HUES48 (cell line): Measurements from ENCODE around the gene CACTIN.

Source experiments
- H3K27ac ChIP-seq: one replicate; pipeline ENCODE4 v1.7.0; 2013; ENCODE audit warnings: low read depth, low read length, inconsistent platforms
- H3K27me3 ChIP-seq: 2 replicates; pipeline ENCODE4 v1.6.1; 2013; ENCODE audit warnings: mild to moderate bottlenecking, low read length; ENCODE audit not compliant: control insufficient read depth, insufficient read depth
- H3K36me3 ChIP-seq: 2 replicates; pipeline ENCODE4 v1.6.1; 2013; ENCODE audit warnings: low read length; ENCODE audit not compliant: control insufficient read depth, insufficient read depth
- H3K4me1 ChIP-seq: 2 replicates; pipeline ENCODE4 v1.6.1; 2013; ENCODE audit warnings: mild to moderate bottlenecking, low read length; ENCODE audit not compliant: control insufficient read depth, insufficient read depth
- H3K4me3 ChIP-seq: 2 replicates; pipeline ENCODE4 v1.5.1; 2013; ENCODE audit warnings: mild to moderate bottlenecking, low read depth, low read length
- H3K9ac ChIP-seq: 2 replicates; pipeline ENCODE4 v1.6.1; 2013; ENCODE audit warnings: mild to moderate bottlenecking, low read depth, low read length, moderate library complexity
- H3K9me3 ChIP-seq: 2 replicates; pipeline ENCODE4 v1.6.1; 2013; ENCODE audit warnings: low read length; ENCODE audit not compliant: control insufficient read depth, insufficient read depth

CACTIN gene

GRCh38 chr19:3606174-3606689, 20.4 kb downstream of the CACTIN start:
- peaks cover 6% of the 10 kb centered on the region; the same call in 1 of the 2 replicates for H3K4me1 ChIP-seq
- peaks cover 16% of the 10 kb centered on the region for H3K27me3 ChIP-seq
- H3K27ac ChIP-seq, result no peak overlapping the region
- peaks cover 7% of the 10 kb centered on the region for H3K36me3 ChIP-seq
- H3K9me3 ChIP-seq, result no peaks in the 10 kb centered on the region
- no peak overlapping the region for H3K9ac ChIP-seq
- peak overlapping the region; percentile 58 for H3K4me3 ChIP-seq

- peaks cover 16% of the 10 kb centered on the region for H3K27me3 ChIP-seq
- no peak overlapping the region for H3K9ac ChIP-seq
- peaks cover 6% of the 10 kb centered on the region; the same call in 1 of the 2 replicates for H3K4me1 ChIP-seq
- peak overlapping the region; percentile 58; the same call in 1 of the 2 replicates for H3K4me3 ChIP-seq
- no peak overlapping the region for H3K27ac ChIP-seq
- H3K36me3 ChIP-seq, result peaks cover 3% of the 10 kb centered on the region
- no peaks in the 10 kb centered on the region for H3K9me3 ChIP-seq
These were observed 20.8 kb downstream of the CACTIN start for GRCh38 chr19:3605770-3606169.

GRCh38 chr19:3605361-3605760, 21.2 kb downstream of the CACTIN start:
- no peak overlapping the region for H3K9ac ChIP-seq
- H3K27me3 ChIP-seq, result peaks cover 16% of the 10 kb centered on the region
- no peak overlapping the region for H3K27ac ChIP-seq
- H3K4me3 ChIP-seq, result no peak overlapping the region
- no peaks in the 10 kb centered on the region for H3K36me3 ChIP-seq
- no peaks in the 10 kb centered on the region for H3K9me3 ChIP-seq
- H3K4me1 ChIP-seq, result peaks cover 6% of the 10 kb centered on the region; the same call in 1 of the 2 replicates

GRCh38 chr19:3604987-3605343, 21.6 kb downstream of the CACTIN start:
- H3K9ac ChIP-seq, result no peak overlapping the region
- no peak overlapping the region for H3K4me3 ChIP-seq
- peaks cover 6% of the 10 kb centered on the region; the same call in 1 of the 2 replicates for H3K4me1 ChIP-seq
- H3K27ac ChIP-seq, result no peak overlapping the region
- no peaks in the 10 kb centered on the region for H3K36me3 ChIP-seq
- H3K27me3 ChIP-seq, result peaks cover 16% of the 10 kb centered on the region
- H3K9me3 ChIP-seq, result no peaks in the 10 kb centered on the region

GRCh38 chr19:3604227-3604986, 22.2 kb downstream of the CACTIN start:
- H3K27ac ChIP-seq, result no peak overlapping the region
- no peak overlapping the region for H3K4me3 ChIP-seq
- H3K27me3 ChIP-seq, result peaks cover 16% of the 10 kb centered on the region
- no peaks in the 10 kb centered on the region for H3K9me3 ChIP-seq
- no peak overlapping the region for H3K9ac ChIP-seq
- H3K36me3 ChIP-seq, result no peaks in the 10 kb centered on the region
- H3K4me1 ChIP-seq, result peaks cover 6% of the 10 kb centered on the region; the same call in 1 of the 2 replicates

GRCh38 chr19:3603121-3603811, 23.3 kb downstream of the CACTIN start:
- Histone ChIP-seq H3K4me1 (peaks cover 6% of the 10 kb centered on the region; the same call in 1 of the 2 replicates), H3K27me3 (peaks cover 16% of the 10 kb centered on the region), H3K4me3 (no peak overlapping the region), H3K27ac (no peak overlapping the region), H3K9ac (no peak overlapping the region), H3K9me3 (no peaks in the 10 kb centered on the region), H3K36me3 (no peaks in the 10 kb centered on the region)

GRCh38 chr19:3601021-3601420, 25.6 kb downstream of the CACTIN start:
- Histone ChIP-seq H3K27ac (no peak overlapping the region), H3K9ac (no peak overlapping the region), H3K4me1 (no peaks in the 10 kb centered on the region), H3K36me3 (no peaks in the 10 kb centered on the region), H3K4me3 (no peak overlapping the region), H3K27me3 (peaks cover 14% of the 10 kb centered on the region), H3K9me3 (no peaks in the 10 kb centered on the region)

- Histone ChIP-seq H3K4me1 (no peaks in the 10 kb centered on the region), H3K27me3 (0 out of 2 replicates have a peak, but pooled peaks cover 2% of the 10 kb centered on the region), H3K9ac (no peak overlapping the region), H3K36me3 (no peaks in the 10 kb centered on the region), H3K9me3 (no peaks in the 10 kb centered on the region), H3K27ac (no peak overlapping the region), H3K4me3 (no peak overlapping the region)
These were observed 26.8 kb downstream of the CACTIN start for GRCh38 chr19:3599776-3600187.

GRCh38 chr19:3595521-3596061, 31.0 kb downstream of the CACTIN start:
- no peak overlapping the region for H3K4me3 ChIP-seq
- no peak overlapping the region for H3K9ac ChIP-seq
- no peaks in the 10 kb centered on the region for H3K27me3 ChIP-seq
- no peaks in the 10 kb centered on the region for H3K4me1 ChIP-seq
- H3K36me3 ChIP-seq, result no peaks in the 10 kb centered on the region
- H3K9me3 ChIP-seq, result peaks cover 4% of the 10 kb centered on the region; the same call in 1 of the 2 replicates
- H3K27ac ChIP-seq, result no peak overlapping the region

- H3K4me1 ChIP-seq, result no peaks in the 10 kb centered on the region
- no peak overlapping the region for H3K9ac ChIP-seq
- no peaks in the 10 kb centered on the region for H3K36me3 ChIP-seq
- H3K9me3 ChIP-seq, result peaks cover 4% of the 10 kb centered on the region; the same call in 1 of the 2 replicates
- no peaks in the 10 kb centered on the region for H3K27me3 ChIP-seq
- no peak overlapping the region for H3K27ac ChIP-seq
- no peak overlapping the region for H3K4me3 ChIP-seq
These were observed 33.4 kb downstream of the CACTIN start for GRCh38 chr19:3593156-3593555.
